T-helper 1 cell treated with Interleukin-12 subunit alpha and Interleukin-12 subunit beta and Interleukin-4 antibody, amounts not matched to agents 30 μg/mL and 1 μg/mL, for 36 hours (primary cell): ENCODE data around the gene CDC6.

ENCODE experiments used
- H3K27ac Mint-ChIP-seq: one replicate; pipeline ENCODE4 v1.8.0; 2021; ENCODE audit warnings: mild to moderate bottlenecking, mixed read lengths
- H3K27me3 Mint-ChIP-seq: one replicate; pipeline ENCODE4 v1.8.0; 2021; ENCODE audit warnings: low read depth, mixed read lengths
- H3K36me3 Mint-ChIP-seq: one replicate; pipeline ENCODE4 v1.8.0; 2021; ENCODE audit warnings: low read depth, mixed read lengths
- H3K4me1 Mint-ChIP-seq: one replicate; pipeline ENCODE4 v1.8.0; 2021; ENCODE audit warnings: low read depth, mixed read lengths
- H3K4me3 Mint-ChIP-seq: one replicate; pipeline ENCODE4 v1.8.0; 2021; ENCODE audit warnings: mild to moderate bottlenecking, moderate library complexity, mixed read lengths
- H3K9me3 Mint-ChIP-seq: one replicate; pipeline ENCODE4 v1.8.0; 2021; ENCODE audit warnings: mixed read lengths

CDC6 gene

DNA sequence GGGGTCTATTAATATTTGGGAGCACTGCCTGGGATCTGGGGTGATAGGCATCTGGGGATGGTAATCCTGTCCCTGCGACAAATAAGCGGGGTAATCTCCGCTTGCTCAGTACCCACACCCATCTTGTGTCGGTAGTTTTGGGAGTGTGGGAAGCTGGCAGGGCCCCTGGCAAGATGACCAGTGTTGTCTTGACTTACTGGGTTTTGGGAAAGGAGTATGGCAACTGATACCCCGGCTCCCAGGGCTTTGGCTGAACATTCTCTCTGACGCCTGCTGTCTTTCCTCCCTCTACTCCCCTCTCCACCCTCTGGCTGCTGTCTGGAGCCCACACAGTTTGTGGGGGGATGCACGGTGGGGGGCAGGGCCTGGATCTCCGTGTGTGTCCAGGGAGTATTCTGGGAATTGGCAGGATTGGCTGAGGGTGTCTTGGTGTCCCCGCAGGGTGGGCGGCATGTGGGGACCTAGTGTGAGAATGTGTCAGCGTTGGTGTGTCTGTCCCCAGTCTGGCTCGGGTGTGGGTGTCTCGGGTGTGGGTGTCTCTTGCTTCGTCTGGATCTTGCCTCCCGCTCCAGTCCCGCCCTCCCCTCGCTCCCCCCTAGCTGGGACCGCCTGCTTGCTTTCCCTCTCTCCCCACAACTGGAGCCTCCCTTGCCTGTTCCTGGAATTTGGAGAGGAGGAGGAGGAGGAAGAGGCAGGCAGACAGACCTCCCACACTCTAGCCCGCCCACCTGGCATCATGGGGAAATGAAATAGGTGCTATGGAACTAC is 33.3 kb downstream of the CDC6 start:
- no peaks in the 10 kb centered on the region for H3K27me3 Mint-ChIP-seq
- peak overlapping the region; percentile 90 for H3K4me3 Mint-ChIP-seq
- H3K4me1 Mint-ChIP-seq = peaks cover 82% of the 10 kb centered on the region
- peaks cover 2% of the 10 kb centered on the region for H3K36me3 Mint-ChIP-seq
- peak overlapping the region; percentile 99 for H3K27ac Mint-ChIP-seq
- H3K9me3 Mint-ChIP-seq = no peaks in the 10 kb centered on the region

DNA sequence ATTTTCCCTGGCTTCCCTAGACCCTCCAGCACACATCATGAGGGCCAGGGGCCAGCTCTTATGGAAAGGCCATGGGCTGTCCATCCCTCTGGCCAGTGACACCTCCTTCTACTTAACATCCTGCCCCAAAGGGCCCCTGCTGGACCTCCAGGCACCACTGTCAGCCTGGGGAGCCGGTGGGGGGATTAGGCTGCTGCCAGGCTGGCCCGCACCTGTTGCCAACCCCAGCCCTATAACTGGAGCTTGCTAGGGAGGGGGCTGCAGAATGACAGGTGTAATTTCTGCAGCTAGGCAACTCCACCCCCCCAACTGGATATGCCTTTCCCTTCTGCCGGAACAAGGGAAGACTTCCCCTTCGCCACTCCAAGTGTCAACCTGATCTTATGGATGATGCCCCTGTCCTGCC is 33.8 kb downstream of the CDC6 start:
- peaks cover 2% of the 10 kb centered on the region for H3K36me3 Mint-ChIP-seq
- peak overlapping the region; percentile 99 for H3K27ac Mint-ChIP-seq
- peaks cover 82% of the 10 kb centered on the region for H3K4me1 Mint-ChIP-seq
- no peaks in the 10 kb centered on the region for H3K9me3 Mint-ChIP-seq
- H3K27me3 Mint-ChIP-seq = no peaks in the 10 kb centered on the region
- peak overlapping the region; percentile 90 for H3K4me3 Mint-ChIP-seq

DNA sequence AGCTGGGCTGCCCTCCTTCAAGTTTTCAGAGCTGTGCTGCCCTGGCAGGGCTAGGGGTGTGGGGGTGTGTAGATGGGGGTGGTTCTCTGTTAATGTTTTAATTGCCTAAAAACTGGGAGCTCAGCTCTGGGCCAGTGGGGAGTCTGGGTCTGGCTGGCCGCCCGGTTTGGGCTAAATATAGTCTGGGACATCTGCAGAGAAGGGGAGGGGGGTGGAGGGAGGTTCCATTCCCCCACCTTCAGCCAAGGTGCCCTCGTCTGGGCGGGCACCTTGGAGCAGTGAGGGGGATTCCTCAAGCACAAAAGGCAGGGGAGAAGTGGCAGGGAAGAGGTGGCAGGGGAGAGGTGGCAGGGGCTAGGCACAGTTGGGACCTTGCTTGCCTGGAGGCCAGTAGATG is 34.3 kb downstream of the CDC6 start:
- Mint-ChIP-seq H3K4me1 (peaks cover 86% of the 10 kb centered on the region), H3K36me3 (peaks cover 2% of the 10 kb centered on the region), H3K27me3 (no peaks in the 10 kb centered on the region), H3K27ac (peak overlapping the region; percentile 99), H3K9me3 (no peaks in the 10 kb centered on the region), H3K4me3 (peak overlapping the region; percentile 90)

DNA sequence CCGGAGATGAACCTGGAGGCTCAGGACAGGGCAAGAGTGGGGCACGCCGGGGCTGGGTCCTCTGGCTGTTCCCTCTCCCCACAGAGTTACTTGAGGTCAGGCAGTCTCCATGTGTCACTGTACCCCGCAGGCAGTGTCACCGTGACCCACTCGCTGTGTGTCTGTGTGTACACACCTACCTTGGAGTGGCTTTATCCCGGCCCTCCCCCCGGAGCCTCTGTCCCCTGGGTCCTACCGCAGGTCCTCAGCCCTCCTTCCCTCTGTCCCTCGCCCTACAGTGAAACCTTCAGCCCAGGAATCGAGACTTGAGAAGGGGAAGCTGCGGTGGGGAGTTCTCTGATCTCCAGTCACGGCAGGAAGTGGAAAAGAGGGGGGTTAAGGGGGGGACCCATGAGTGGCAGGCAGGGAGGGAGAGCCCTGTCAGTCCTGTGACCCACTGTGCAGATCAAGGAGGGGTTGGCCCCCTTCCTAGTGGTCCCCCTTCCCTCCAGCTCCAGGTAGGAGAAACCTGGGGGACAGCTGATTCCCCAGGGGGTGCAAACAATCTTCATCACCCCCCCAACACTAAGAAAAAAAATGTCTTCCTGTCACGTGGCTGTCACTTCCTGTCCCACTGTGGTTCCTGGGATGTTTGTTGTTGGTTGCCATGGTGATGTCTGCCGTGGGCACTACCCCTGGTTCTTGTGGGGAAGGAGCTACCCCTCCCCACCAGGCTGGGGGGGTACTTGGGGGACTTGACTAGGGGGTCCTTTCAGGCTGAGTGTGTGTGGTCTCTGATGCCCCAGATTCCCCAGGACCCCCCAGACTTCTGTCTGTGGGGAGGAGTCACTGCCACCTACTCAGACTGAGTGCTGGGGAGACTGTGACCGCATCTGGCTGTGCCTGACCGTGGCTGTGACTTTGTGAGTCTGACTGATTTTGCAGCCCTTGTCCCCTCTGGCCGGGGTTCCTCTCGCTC is 35.0 kb downstream of the CDC6 start:
- Mint-ChIP-seq H3K9me3 (no peaks in the 10 kb centered on the region), H3K36me3 (peaks cover 2% of the 10 kb centered on the region), H3K4me3 (peak overlapping the region; percentile 90), H3K27ac (peak overlapping the region; percentile 99), H3K4me1 (peaks cover 87% of the 10 kb centered on the region), H3K27me3 (no peaks in the 10 kb centered on the region)

DNA sequence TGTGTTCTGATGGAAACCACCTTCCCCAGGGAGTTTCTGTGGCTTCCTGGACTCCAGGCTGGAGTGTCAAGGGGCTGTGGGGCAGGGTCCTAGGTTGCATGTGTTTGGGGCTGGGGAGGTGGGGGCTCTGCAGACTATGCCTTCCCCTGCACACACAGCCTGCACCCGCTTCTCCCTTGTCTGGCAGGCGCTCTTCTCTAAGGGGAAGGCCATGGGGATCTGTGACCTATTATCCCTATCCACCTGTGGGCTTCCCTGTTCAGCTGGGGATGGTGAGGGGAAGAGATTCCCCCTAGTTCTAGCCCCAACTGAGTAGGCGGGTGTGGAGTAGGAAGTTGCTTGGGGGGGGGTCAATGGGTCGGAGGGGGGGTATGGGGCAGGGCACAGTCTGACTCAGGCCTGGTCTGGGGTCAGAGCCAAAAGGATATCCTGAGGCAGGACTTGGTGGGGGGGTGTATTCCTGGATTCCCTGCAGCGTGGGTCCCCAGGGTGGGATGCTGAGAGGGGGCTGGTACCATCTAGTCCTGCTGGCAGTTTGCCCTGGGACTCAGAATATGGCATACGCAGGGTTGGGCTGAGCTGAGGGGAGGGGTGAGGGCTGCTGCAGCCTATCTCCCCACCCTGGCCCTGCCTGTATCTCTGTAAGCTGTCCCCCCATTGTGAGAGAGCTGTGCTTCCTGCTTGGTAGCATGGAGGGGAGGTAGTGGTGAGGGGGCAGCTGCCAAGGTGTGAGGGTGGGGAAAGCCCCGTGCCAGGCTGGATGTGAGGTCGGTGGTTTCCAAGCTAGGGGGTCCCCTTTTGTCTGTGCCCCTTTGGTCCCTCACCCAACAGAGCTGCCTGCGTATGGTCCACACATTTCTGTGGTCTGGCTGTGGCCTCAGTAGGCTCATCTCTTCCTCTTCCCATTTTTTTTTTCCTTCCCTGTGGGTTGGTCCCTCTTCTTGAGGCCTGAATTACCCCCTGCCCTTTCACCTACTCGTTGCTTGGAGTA is 36.0 kb downstream of the CDC6 start:
- Mint-ChIP-seq H3K9me3 (no peaks in the 10 kb centered on the region), H3K27me3 (no peaks in the 10 kb centered on the region), H3K36me3 (peaks cover 2% of the 10 kb centered on the region), H3K27ac (peak overlapping the region; percentile 99), H3K4me1 (peaks cover 92% of the 10 kb centered on the region), H3K4me3 (peak overlapping the region; percentile 90)

DNA sequence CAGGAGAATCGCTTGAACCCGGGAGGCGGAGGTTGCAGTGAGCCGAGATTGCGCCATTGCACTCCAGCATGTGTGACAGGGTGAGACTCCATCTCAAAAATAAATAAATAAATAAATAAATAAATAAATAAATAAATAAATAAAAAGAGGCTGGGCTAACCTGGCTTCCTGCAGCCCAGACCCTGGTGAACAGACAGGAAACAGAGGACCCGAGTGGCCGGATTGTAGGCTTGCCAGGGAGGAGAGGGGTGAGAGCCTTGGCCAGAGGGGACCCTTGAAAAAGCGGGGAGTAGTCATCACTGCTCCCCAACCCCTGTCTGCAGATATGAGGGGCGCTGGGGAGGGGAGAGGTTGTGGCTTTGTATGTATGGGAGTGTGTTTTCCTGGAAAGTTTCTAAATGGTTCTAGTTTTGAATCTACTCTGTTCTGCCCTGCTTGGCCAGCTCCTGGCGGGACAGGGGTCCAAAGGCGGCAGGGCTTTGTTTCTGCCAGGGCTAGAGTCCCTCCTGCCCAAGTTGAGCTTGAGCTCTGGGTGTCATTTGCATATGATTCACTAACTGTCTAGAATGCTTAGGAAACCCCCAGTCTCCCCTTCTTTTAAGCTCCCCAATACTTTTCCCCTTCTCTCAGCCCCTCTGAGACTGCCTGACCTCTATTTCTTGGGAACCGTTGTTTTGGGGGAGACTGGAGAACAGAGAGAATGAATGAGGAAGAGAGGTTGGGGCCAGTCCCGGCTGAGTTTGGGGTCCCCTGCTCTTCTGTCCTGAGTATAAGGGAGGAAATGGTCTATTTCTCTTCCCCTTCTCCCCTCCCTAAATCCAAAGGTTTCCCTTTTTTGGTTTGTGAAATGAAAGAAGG is 37.7 kb downstream of the CDC6 start:
- H3K27ac Mint-ChIP-seq = peak overlapping the region; percentile 99
- H3K4me1 Mint-ChIP-seq = peaks cover 86% of the 10 kb centered on the region
- H3K27me3 Mint-ChIP-seq = no peaks in the 10 kb centered on the region
- H3K36me3 Mint-ChIP-seq = peaks cover 3% of the 10 kb centered on the region
- no peaks in the 10 kb centered on the region for H3K9me3 Mint-ChIP-seq
- H3K4me3 Mint-ChIP-seq = peak overlapping the region; percentile 79

DNA sequence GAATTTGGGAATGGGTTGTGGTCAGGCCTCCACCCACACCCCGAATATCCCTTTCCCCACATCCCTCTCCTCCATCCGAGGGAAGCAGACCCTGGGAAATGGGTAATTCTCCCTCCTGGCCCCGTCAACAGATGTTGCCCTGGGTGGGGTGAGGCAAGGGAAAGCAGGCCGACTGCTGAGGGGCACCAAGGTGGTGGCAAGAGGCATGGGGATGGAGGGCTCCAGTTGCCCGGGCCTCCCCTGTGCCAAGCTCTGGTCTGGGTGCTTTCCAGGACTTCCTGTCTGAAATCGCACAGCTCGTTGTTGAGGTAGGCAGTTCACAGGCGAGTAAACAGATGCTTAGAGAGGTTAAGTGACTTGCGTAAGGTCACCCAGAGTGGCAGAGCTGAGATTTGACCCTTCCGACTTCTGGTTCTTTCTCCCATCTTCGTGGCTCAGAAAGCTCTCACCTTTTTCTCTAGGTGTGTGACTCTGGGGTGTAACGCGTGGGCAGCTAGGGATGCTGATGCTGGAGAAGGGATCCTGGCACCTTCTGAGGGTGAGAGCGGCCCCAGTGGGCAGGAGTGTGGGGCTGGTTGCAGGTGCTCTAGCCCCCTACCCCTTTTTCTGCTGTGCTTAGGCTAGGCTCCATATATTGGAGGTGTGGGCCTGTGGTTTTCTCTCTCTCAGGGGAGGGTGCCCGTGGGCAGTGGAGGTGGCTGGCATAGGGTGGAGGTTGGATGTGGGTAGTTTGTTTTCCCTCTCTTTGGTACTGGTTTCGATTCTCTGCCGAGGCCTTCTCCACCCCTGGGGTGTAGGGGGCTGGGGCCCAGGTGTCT is 38.5 kb downstream of the CDC6 start:
- peak overlapping the region; percentile 79 for H3K4me3 Mint-ChIP-seq
- H3K27ac Mint-ChIP-seq = peak overlapping the region; percentile 99
- peaks cover 5% of the 10 kb centered on the region for H3K36me3 Mint-ChIP-seq
- no peaks in the 10 kb centered on the region for H3K27me3 Mint-ChIP-seq
- peaks cover 83% of the 10 kb centered on the region for H3K4me1 Mint-ChIP-seq
- H3K9me3 Mint-ChIP-seq = no peaks in the 10 kb centered on the region

DNA sequence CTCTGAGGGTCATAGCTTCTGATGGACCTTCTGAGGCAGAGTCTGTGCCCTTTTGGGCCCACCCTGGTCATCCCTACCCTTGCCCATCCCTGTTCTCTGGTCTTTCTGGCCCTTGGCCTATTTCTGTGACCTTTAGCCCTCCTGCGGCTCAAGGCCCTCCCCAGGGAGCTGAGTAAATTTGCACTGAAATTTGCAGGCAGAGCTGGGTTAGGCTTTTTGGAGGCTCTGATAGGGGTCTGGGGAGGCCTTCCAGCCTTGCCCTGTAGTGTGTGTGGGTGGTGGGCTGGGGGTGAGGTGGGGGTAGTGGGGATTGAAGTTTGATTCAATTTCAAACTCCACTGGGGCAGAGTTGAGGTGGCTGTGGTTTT is 39.1 kb downstream of the CDC6 start:
- Mint-ChIP-seq H3K4me1 (peaks cover 84% of the 10 kb centered on the region), H3K36me3 (peaks cover 9% of the 10 kb centered on the region), H3K4me3 (peak overlapping the region; percentile 79)

DNA sequence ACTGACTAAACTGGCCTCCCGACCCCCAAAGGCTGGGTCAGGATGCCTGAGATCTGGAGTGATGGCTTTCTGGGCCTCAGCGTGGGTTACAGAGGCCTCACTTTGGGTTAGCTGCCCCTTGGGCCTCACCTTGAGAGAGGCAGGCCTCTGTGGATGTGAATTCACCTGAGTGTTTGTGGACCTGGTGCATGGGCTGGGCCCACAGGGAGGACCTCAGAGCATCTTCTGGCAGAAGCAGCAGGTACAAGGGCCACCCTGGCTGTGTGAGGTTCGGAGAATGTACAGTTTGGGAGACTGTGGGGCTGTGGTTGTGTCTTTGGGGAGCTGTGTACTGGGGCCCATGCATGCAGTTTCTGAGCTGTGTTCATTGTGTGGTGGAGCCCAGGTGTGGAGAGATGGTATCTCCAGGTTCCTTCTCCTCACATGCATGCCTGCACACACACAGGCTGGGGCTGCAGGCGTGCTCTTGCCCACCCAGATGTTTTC is 39.6 kb downstream of the CDC6 start:
- Mint-ChIP-seq H3K36me3 (peaks cover 11% of the 10 kb centered on the region), H3K4me1 (peaks cover 80% of the 10 kb centered on the region), H3K9me3 (no peaks in the 10 kb centered on the region), H3K27ac (peak overlapping the region; percentile 99), H3K4me3 (peak overlapping the region; percentile 79), H3K27me3 (no peaks in the 10 kb centered on the region)

More for the DNA sequence above, 39.1 kb downstream of the CDC6 start:
- Mint-ChIP-seq H3K9me3 (no peaks in the 10 kb centered on the region), H3K27me3 (no peaks in the 10 kb centered on the region), H3K27ac (peak overlapping the region; percentile 99)

DNA sequence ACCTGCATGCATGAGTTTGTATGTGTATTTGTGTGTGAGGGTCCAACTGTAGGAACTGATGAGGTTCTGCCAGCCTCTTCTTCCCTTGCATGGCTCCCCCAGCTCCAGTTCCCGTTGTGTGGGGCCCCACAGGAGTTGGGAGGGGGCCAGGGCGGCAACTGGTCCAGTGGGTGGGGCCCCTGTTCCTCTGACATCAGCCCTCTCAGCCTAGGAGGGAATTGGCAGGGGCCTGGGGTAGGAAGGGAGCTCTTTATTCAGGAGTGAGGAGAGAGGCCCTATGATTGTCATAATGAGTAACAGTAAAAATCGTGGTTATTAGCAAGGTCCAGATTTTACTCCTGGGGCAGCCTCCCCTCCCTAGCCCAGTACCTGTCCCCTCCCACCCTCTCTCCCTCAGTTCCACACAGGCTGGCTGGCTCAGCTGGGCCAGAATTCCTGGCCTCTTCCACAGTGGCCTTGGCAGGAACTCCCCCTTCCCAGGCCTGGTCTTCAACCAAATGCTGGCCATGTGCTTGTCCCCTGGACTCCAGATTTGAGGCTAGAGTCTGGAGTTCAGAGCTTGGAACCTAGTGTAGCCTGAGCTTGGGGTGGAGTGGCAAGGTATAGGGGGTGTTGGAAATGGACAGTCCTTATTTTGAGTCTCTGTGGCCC is 40.2 kb downstream of the CDC6 start:
- no peaks in the 10 kb centered on the region for H3K27me3 Mint-ChIP-seq
- peaks cover 14% of the 10 kb centered on the region for H3K36me3 Mint-ChIP-seq
- peaks cover 80% of the 10 kb centered on the region for H3K4me1 Mint-ChIP-seq
- H3K27ac Mint-ChIP-seq = peak overlapping the region; percentile 99
- peak overlapping the region; percentile 79 for H3K4me3 Mint-ChIP-seq
- no peaks in the 10 kb centered on the region for H3K9me3 Mint-ChIP-seq

DNA sequence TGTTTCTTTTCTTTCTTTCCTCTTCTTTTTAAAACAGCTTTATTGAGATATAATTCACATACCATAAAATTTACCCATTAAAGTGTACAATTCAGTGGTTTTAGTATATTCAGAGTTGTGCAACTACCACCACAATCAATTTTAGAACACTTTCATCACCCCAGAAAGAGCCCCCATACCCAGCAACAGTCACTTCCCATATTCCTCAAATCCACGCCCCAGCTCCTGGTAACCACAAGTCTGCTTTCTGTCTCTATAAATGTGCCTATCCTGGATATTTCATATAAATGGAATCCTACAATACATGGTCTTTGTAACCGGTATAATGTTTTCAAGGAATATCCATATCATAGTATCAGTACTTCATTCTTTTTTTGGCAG is 40.7 kb downstream of the CDC6 start:
- Mint-ChIP-seq H3K36me3 (peaks cover 18% of the 10 kb centered on the region), H3K9me3 (no peaks in the 10 kb centered on the region), H3K27me3 (no peaks in the 10 kb centered on the region), H3K4me3 (no peak overlapping the region), H3K27ac (peak overlapping the region; percentile 68), H3K4me1 (peaks cover 74% of the 10 kb centered on the region)
